CD4-positive, alpha-beta T cell treated with Interleukin-6 at 100 ng/mL for 8 hours (primary cell): ENCODE results near the gene TMEM54.

Experiments used
- DNase-seq: peaks from one replicate; pipeline ENCODE4 v3.0.0-alpha.2; 2020; ENCODE audit warnings: mixed read lengths, low spot score

Gene TMEM54, protein sequence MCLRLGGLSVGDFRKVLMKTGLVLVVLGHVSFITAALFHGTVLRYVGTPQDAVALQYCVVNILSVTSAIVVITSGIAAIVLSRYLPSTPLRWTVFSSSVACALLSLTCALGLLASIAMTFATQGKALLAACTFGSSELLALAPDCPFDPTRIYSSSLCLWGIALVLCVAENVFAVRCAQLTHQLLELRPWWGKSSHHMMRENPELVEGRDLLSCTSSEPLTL

DNA sequence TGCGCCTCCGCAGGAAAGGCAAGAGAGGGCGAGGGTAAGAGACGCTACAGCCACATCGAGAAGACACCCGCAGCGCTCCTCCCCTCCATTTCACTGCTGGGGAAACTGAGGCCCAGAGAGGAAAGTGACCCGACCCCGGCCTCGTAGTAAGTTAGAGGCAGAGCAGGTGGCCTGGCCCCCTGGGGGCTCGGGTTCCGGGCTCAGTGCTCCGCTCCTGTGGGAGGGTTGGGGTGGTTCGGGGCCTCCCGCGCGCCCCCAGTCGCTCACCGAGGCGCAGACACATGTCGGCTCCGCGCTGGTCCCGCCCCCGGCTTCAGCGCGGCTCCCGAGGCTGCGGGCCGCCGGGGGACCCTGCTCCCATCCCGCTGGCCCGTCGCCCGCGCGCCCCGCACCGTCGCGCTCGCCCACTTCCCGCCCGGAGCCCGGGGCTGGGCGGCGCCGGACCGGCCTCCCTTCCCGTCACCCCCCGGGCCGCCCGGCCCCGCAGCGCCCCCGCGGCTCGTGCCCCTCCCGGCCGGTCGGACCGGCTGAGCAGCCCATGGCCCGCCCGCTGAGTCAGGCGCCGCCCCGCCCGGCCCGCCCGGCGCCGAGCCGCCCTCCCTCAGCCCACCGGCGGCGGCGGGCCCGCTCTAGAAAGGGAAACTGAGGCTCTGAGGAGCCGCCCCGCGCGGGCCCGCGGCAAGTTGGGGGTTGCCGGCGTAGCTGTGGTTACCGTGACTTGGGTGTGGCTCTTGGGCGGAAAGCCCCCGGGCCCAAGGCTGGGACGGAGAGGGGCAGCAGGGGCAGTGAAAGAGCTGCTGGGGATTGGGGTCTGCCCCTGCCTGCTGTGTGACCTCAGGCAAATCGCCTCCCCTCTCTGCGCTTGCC lies at the start of gene TMEM54:
TMEM54 (minus strand) TSS at position 434 of the 867 bp plus-strand sequence; CDS start at position 283, 151 bp downstream.
- no peak for DNase-seq

DNA sequence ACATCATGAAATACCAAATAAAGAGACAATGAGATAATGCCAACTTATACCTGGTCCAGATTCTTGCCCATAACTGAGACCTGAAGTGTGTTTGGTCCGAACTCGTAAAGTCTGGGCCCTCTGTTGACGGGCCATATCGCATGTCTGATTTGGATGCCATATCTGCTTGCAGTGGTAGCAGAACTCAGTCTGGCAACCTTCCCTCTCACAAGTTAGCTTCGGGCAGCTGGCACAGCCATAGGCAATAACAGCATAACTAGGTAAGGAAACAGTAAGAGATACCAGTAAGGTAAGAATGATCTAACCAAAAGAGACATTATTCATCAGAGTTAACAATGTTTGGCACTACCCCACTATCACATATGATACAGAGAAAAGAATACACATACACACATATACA lies 48.3 kb upstream of the TMEM54 start:
- no peak for DNase-seq

DNA sequence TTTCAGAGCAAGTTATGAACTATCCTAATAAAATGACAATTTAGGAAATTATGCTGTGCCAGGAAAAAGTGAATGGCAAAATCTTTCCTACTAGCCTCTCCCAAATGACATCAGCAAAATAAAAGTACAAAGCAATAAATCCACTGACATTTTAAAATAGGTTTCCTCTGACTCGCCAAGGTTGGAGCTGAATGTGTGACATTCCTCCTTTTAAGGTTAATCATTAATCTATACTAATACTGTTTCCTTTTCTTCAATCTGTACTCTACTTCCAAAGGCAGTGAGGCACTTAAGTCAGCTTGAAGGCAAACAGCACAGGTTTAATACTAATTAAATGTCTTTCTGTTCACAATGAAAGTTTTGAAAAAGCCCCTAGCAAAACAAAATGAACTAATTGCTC lies 47.7 kb upstream of the TMEM54 start:
- no peak for DNase-seq

DNA sequence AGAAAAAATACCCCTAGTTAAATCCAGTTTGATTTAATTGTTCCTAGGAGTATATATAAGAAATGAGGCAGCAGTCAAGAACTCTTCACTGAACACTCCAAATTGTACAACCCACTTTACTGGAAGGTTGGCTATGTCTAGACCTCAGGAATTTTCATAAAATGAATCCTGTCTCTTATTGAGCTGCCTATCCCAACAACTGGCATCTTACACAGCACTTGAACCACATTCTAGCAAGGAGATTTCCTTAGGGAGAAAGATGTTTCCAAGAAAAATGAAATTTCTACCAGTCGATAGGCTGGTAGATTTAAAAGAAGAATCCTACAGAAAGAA lies 47.2 kb upstream of the TMEM54 start:
- no peak for DNase-seq

DNA sequence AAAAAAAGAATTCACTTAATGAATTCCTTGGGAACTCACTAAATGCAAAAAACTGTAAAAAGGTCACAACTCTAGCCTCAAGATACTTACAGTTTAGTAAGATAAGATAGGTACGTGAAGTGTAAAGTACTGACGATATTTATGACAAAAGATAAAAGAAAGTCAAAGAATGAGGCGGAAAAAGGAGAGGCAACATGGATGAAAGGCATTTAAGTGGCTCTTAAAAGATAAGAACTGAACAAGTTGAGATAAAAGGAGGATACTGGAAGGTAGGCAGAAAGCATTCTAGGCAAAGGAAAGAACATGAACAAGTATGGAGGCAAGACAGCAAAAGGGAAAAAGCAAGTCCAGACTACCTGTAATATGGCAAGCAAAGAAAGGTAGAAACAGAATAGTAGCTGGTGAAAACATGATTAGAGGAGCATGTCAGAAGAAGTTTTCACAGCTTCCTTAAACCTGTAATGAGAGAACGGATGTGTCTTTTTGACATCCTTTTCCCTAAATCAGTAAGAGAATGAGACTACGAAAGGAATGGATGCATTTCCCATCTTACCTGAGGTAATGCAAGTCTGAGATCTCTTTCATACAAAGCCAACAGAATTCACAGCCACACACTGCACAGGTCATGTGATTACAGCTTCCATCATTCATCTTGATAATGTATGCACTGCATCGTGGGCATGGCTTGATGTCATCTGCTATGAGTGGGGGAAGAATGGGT lies 46.6 kb upstream of the TMEM54 start:
- DNase-seq = no peak

DNA sequence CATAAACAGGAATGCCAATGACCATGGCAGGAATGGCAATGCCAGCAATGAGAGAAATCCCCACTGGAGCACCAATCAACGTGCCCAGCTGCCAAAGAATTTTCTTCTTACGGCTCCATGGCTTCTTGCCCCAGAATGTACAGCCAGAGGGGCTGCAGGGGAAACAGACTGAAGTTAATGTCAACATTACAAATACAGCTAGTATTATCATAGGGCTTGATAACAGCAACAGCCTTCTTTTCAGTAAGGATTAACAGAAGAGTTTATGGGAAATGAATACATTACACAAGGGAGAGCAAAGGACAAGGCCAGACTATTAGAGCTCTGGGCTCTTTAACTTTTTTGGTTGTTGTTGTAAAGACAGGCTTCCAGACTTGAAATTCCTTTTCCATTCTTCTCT lies 45.2 kb upstream of the TMEM54 start:
- DNase-seq = no peak

DNA sequence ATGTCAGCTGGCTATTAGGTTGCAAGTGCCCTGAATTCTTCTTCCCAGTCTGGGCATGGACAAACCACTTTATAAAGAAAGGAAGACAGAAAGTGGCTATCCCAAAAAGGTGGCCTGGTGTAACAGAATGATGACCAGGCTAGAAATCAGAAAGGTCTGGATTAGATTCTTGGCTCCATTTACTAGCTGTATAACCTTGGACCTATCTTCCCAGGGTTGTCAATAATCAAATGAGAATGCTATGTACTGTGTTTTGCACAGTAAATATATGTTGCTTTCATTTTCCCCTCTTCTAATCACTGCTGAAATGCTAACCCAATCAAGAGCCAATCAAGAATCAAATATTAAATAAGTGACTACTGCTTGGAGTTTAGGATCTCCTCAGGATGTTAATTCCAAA lies 43.0 kb upstream of the TMEM54 start:
- no peak for DNase-seq

DNA sequence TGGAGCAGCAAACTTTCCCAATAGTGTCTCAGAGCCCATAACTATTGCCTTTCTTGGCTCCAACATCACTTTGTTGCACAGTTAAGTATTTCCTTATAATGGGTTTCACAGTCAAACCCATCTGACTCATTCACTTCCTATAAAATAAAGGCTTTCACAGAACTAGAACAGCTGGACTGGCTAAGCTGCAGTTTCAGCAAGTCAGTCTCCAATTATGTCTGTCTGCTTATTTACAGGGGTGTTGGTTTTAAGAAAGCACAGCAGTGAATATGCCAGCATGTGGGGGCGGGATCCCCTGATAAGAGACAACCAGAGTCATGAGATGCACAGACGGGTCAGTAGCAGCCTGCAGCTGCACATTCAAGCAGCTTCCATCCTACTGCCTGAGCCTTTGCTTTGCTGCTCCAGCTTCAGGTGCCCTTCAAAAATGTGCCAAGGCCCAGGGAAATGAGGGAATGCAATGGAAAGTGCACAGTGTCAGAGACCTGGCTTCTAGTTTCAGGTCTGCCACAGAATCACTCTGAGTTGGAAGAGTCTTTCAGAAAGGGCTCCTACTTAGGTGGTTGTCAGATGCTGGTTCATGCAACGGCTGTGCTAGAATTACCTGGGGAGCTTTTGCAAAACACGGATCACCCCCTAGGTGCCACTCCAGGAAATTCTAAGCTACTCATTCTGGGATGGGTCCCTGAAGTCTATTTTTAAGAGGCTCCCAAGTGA lies 38.6 kb upstream of the TMEM54 start:
- DNase-seq = no peak

DNA sequence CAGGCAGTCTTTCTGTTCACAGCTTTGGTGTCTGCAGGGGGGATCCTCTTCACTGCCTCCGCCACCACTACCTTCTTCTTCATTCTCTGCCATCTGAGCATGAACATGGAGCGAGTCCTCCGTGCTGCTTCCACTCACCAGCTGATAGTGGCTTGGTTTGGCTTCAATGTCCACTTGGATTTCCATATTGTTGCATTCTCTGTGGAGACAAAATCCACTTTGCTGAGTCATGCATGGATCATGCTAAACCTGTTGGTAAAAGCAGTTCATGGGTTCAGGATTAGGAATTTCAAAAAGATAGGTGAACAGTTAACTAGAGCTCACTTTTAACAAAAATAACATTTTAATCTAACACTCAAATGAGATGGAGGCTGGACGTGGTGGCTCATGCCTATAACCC lies 35.9 kb upstream of the TMEM54 start:
- no peak for DNase-seq

DNA sequence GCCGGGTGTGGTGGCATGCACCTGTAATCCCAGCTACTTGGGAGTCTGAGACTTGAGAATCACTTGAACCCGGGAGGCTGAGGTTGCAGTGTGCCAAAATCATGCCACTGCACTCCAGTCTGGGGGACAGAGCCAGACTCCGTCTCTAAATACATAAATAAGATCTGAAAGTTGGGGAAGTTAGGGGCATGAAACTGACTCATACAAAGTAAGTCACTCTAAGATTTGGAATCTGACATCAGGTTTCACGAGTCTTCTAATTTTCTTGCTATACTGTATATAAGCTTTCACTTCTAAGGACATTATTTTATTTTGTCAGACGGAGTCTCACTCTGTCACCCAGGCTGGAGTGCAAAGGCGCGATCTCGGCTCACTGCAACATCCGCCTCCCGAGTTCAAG lies 33.3 kb upstream of the TMEM54 start:
- no peak for DNase-seq

DNA sequence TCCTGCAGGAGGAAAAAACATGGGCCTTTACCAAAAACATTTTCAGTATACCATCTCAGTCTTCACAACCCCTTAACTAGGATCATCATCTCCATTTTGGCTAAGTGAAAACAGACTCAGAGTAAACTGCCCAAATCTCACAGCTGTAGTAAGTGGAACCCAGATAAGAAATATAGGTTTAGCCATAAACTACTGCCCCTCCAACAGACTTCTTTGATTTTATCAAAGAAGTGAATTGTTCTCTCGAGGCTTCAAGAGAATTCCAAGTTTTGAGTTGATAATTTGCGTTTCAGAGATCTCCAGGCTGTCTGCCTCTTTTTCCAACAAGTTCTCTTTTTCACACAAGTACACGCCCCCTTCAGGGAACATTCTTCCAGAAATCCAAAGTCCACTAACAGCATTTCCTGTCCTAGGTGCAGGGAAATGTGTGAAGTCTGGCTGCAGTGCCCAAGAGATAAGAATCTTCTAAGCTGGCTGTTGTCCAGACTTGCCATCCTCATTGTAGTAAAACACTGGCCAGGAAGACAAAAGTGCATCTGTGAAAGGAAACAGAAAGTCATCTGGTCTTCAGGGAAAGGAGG lies 32.6 kb upstream of the TMEM54 start:
- no peak for DNase-seq

DNA sequence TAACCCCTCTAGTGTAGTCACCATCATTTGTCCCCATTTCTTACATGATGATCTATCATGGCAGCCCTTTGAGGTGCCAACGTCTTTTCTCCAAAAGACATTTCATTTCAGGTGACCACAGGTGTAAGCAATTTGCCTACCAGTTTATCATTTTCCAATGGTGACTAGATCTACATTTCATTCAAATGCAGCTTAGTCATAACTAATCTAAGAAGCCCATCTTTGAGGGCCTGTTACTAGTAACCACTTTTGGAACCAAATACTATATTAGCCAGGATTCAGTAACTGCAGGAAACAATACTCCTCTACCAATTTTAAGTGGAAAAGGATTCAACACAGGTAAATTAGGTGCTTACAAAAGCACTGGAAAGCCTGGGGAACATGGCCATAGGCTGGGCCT lies 30.6 kb upstream of the TMEM54 start:
- no peak for DNase-seq

DNA sequence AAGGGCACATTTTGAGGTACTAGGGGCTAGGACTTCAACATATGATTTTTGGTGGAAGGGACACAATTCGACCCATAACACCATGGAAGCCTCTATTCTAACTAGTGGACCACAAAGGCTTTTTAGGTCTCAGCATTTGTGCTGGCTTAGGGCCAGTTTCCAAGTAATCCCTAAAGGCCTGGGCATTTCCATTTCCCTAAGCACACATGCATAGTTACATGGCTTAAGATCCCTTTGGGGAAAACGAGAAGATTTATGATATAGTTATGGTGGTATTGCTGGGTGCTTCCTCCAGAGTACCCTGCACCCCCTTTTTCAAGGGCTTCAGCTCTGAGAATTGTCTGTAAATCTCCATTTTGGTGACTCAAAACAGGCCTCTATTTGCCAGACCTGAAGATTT lies 28.2 kb upstream of the TMEM54 start:
- no peak for DNase-seq

DNA sequence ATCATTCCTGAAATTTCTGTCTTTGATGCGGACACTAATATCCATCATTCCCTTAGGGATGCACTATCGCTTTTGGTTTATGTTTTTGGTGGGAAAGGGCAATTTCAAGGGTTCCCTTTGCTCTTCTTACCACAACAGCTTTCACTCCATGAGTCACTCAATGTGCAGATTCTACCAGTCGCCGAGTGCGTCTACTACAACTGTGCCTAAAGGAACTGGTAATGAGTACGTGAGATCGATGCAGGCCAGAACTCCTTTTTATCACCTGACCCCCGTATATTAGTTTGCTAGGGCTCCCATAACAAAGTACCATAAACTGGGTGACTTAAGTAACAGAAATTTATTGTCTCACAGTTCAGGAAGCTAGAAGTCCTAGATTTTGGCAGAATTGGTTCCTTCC lies 27.5 kb upstream of the TMEM54 start:
- DNase-seq = no peak

DNA sequence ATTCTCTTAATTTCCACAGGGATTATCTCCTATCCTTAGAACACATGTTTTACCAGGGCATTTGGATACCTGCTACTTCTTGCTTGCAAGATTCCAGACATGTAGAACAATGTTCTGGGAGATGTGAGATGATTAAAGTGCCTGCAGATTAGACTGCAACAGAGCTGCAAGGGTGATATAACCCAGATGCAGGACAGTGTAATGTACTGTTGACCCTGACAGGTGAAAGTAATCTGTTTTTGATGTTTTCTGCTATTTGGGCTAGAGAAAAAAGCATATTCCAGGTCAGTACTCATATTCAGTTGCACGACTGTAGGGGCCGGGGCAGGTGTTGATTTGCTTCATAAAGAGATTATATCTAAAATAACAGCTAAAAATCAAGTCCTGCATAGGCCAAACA lies 27.1 kb upstream of the TMEM54 start:
- no peak for DNase-seq

DNA sequence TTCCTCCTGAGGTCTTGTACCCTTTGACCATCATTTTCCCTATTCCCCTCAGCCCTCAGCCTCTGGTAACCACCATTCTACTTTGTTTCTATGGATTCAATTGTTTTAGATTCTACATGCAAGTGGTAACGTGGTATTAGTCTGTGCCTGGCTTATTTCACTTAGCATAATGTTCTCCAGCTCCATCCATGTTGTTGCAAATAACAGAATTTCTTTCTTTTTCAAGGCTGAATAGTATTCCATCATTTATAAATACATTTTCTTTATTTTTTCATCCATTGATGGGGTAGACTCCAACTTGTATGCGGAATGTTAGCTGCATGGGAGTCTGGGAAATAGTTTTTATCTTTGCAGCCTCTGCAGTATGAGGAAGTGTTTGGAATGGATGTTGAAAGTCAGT lies 26.3 kb upstream of the TMEM54 start:
- DNase-seq = no peak

DNA sequence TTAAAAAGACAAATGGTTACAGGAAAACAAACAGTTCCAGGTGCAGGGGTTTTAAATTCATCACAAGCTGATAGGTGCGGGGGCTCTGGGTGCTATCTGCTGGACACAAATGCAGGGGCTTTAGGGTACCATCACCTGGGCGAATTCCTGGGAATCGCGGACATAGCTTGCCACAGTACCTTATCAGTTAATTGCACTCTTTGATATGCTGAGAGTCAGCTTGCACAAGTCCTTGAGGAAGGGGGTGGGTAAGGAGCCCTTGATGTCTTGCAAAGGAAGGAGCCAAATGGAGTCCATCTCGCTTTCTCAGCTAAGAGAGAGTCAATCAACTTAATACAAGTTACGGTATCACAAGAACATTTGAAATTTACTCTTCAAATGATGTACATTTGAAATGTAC lies 25.4 kb upstream of the TMEM54 start:
- no peak for DNase-seq

DNA sequence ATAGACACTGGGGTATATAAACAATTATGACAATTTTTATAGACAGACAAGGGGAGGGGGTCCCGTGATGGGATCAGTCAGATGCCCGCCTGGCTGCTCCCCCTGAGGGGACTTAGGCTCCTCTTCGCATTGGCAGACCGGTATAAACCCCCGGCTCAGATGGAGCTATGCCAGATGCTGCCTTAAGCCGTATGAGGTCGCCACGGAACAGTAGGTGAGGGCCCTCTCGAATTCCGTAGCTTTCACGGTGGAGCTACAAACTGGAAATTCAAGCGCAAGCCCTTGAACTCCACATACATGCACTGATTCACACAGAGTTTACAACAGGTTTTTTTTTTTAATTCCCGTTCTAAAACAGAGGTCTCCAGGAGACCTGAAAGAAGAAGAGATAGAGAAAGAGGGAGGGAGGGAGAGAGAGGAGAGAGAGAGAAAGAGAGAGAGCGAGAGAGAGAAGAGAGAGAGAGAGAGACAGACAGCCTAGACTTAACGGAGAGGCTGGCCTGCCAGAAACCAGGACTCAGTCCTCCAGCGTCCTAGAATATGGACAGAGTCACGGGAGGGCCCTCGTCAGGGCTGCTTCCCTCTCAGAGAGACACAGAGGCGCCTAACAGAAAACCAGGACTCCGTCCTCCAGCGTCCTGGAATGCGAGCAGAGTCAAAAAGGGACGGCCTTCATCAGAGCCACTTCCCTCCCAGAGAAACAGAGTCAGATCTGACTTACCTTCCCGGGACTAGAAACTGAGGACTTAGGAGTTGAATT lies 24.4 kb upstream of the TMEM54 start:
- no peak for DNase-seq

DNA sequence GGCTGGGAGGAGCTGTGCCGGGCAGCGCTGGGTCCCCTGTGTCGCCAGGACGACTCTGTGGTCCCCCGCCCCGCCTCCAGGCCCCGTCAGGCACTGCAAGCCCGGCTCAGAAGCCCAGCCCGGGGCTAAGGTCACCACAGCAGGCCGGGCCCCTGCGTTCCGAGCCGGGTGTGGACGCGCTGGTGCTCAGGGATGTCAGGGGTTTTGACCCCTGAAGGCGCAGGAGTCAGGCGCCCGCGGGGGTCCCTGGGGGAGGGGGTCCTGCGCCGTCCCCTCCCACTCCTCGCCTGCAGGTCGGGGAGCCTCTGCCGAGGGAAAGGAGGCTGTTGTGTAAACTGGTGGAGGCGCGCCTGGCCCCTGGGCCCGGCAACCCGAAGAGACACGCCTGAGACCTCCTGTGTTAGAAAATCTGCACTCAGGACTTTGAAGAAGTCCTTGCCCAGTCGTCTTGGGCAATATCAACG lies 23.7 kb upstream of the TMEM54 start:
- DNase-seq = no peak

DNA sequence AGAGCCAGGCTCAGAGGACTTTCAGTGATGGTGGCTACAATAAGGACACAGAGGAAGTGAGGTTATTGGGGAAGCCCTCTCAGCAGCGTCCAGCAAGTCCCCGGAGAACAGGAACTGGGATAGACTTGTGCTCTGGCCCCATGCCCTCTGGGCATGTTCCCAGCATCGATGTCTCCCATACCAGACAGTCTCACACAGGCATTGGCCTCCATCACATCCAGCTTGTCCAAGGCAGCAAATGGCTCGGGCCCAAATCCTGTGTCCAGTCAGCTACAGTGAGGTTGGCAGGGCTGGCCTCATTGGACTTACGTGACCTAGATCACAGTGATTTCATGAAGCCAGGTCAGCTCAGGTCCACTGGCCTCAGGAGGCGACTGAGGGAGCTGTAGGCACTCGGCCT lies 19.6 kb upstream of the TMEM54 start:
- no peak for DNase-seq
